ENCODE results near the gene KCNMA1. TPM values are rescaled to one million over a fixed set of nuclear protein-coding genes. Genes with fewer than 3 reads are reported as not detected.

The KCNMA1 gene
- total and polyA plus RNA-seq, 2 donors (not counting 1 experiment from before 2014, with no cell fraction given): 0.82 to 3.1 TPM

DNA sequence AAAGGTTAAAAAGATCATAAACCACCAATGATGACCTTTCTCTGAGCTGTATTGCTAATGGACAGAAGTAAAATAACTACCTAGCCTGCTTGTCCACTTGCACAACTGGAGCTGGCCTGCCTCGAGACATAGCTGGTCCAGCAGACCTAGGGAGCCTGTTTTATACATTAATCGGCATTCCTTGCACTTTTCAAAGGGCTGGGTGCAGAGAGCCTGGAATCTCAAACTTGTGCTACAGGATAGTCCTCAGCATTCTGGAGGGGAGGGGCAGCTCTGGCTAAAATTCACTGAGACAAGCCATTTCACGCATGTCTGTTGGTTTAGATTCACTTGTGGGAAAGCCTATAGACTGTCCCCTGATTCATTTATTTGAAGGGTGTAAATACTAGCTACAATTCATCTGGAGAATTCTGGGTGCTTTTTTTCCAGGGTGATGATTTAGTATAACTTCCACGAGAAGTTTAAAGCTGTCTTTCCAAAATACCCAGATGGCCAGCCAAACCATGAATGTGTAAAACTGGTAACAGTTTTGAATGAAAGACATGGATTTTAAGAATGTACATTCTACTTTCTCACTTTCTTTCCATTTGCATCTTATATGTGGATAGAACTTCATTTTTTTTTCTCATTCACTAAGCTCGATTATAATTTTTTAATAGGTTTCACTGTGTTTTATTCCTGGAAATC, 389.4 kb downstream of the KCNMA1 start:
- H3K4me1 ChIP-seq (ENCODE audit: control insufficient read depth in 2 of 2, insufficient read depth in 2 of 2, low read length in 2 of 2): no peaks in the 10 kb centered on the region
- H2AFZ ChIP-seq (ENCODE audit: insufficient read depth, low read depth, low read length, poor library complexity, severe bottlenecking): no peak overlapping the region
- ChIA-PET CTCF (interaction anchor here (1.0 to 4.3 kb wide), 2 partner anchors 393 to 399 kb away, joined by 3 to 32 read pairs; no protein-coding TSS in a partner anchor), POLR2A (no interaction called here)
- no peak overlapping the region for H3K4me3 ChIP-seq (ENCODE audit: control extremely low read depth in 1 of 5, extremely low read depth in 1 of 5, insufficient read depth in 1 of 5, low read depth in 2 of 5, low read length in 4 of 5)
- H3K9ac ChIP-seq (ENCODE audit: low read length): no peak overlapping the region
- H3K9me3 ChIP-seq (ENCODE audit: control extremely low read depth in 1 of 3, control insufficient read depth in 2 of 3, insufficient read depth in 1 of 3, low read length in 2 of 3): no peaks in the 10 kb centered on the region
- no peaks in the 10 kb centered on the region for H3K9me3 Mint-ChIP-seq (ENCODE audit: insufficient read depth)
- no peaks in the 10 kb centered on the region for H3K27me3 ChIP-seq (replicated peaks in 1 of 4; ENCODE audit: control extremely low read depth in 1 of 4, control insufficient read depth in 3 of 4, insufficient read depth in 4 of 4, low read length in 3 of 4)
- H3K27me3 Mint-ChIP-seq: no peaks in the 10 kb centered on the region
- H3K27ac Mint-ChIP-seq: no peak overlapping the region
- H4K20me1 ChIP-seq (ENCODE audit: control insufficient read depth, insufficient read depth, low read length, poor library complexity, severe bottlenecking): no peaks in the 10 kb centered on the region
- ATAC-seq (ENCODE audit: low read depth) (no peak), DNase-seq (no peak)
- no peak for TF ChIP-seq EZH2 (IDR thresholded peaks at IDR 0.05; ENCODE audit: borderline replicate concordance, insufficient read depth, low read depth, low read length, poor library complexity, severe bottlenecking)
- TF ChIP-seq, protein P1, sequence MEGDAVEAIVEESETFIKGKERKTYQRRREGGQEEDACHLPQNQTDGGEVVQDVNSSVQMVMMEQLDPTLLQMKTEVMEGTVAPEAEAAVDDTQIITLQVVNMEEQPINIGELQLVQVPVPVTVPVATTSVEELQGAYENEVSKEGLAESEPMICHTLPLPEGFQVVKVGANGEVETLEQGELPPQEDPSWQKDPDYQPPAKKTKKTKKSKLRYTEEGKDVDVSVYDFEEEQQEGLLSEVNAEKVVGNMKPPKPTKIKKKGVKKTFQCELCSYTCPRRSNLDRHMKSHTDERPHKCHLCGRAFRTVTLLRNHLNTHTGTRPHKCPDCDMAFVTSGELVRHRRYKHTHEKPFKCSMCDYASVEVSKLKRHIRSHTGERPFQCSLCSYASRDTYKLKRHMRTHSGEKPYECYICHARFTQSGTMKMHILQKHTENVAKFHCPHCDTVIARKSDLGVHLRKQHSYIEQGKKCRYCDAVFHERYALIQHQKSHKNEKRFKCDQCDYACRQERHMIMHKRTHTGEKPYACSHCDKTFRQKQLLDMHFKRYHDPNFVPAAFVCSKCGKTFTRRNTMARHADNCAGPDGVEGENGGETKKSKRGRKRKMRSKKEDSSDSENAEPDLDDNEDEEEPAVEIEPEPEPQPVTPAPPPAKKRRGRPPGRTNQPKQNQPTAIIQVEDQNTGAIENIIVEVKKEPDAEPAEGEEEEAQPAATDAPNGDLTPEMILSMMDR (IDR thresholded peaks at IDR 0.05): no peak
- H3K4me2 ChIP-seq (replicated peaks; ENCODE audit: low read depth, low read length, poor library complexity, severe bottlenecking): no peak overlapping the region
- no peak overlapping the region for H3K27ac ChIP-seq (ENCODE audit: low read length in 2 of 2)
- H3K79me2 ChIP-seq (ENCODE audit: control insufficient read depth, insufficient read depth, low read length): no peaks in the 10 kb centered on the region
- WGBS (ENCODE audit: insufficient coverage): 90% methylated on average over 3 of the region's 5 CpGs
- no peak overlapping the region for H3K4me3 Mint-ChIP-seq
- H3K4me1 Mint-ChIP-seq: no peaks in the 10 kb centered on the region
- no peaks in the 10 kb centered on the region for H3K36me3 ChIP-seq (replicated peaks in 1 of 2; ENCODE audit: control extremely low read depth in 1 of 2, control insufficient read depth in 1 of 2, extremely low read depth in 1 of 2, insufficient read depth in 2 of 2, low read length in 1 of 2)
- intact Hi-C loops (cut with micrococcal nuclease): no loop called here

Measured in B cell (primary cell).